ENCODE results near the gene TNRC18.

Gene TNRC18

GRCh38 chr7:5403442-5403841, 20.2 kb downstream of the TNRC18 start:
- DNase-seq (ENCODE audit: low read depth), result no peak

- no peak for DNase-seq (ENCODE audit: low read depth)
Observed at GRCh38 chr7:5397736-5398135, 25.9 kb downstream of the TNRC18 start.

- peak; percentile 75 for DNase-seq (ENCODE audit: low read depth)
Observed at GRCh38 chr7:5396999-5397663, 26.5 kb downstream of the TNRC18 start.

GRCh38 chr7:5396542-5396941, 27.1 kb downstream of the TNRC18 start:
- DNase-seq (ENCODE audit: low read depth), result peak; percentile 34

- no peak for DNase-seq (ENCODE audit: low read depth)
Observed at GRCh38 chr7:5395246-5395645, 28.4 kb downstream of the TNRC18 start.

GRCh38 chr7:5394264-5395105, 29.1 kb downstream of the TNRC18 start:
- no peak for DNase-seq (ENCODE audit: low read depth)

- no peak for DNase-seq (ENCODE audit: low read depth)
Observed at GRCh38 chr7:5393748-5394147, 29.9 kb downstream of the TNRC18 start.

GRCh38 chr7:5393328-5393727, 30.3 kb downstream of the TNRC18 start:
- DNase-seq (ENCODE audit: low read depth), result no peak

GRCh38 chr7:5390918-5391317, 32.7 kb downstream of the TNRC18 start:
- DNase-seq (ENCODE audit: low read depth), result no peak

- no peak for DNase-seq (ENCODE audit: low read depth)
Observed at GRCh38 chr7:5388905-5389433, 34.7 kb downstream of the TNRC18 start.

- DNase-seq (ENCODE audit: low read depth), result no peak
Observed at GRCh38 chr7:5388273-5388901, 35.2 kb downstream of the TNRC18 start.

- DNase-seq (ENCODE audit: low read depth), result no peak
Observed at GRCh38 chr7:5387711-5388245, 35.9 kb downstream of the TNRC18 start.

- no peak for DNase-seq (ENCODE audit: low read depth)
Observed at GRCh38 chr7:5384618-5385017, 39.0 kb downstream of the TNRC18 start.

- no peak for DNase-seq (ENCODE audit: low read depth)
Observed at GRCh38 chr7:5383314-5384098, 40.1 kb downstream of the TNRC18 start.

- DNase-seq (ENCODE audit: low read depth), result no peak
Observed at GRCh38 chr7:5382281-5382892, 41.2 kb downstream of the TNRC18 start.

GRCh38 chr7:5381071-5381772, 42.4 kb downstream of the TNRC18 start:
- DNase-seq (ENCODE audit: low read depth), result no peak

GRCh38 chr7:5380350-5381070, 43.1 kb downstream of the TNRC18 start:
- no peak for DNase-seq (ENCODE audit: low read depth)

- DNase-seq (ENCODE audit: low read depth), result no peak
Observed at GRCh38 chr7:5379546-5379945, 44.1 kb downstream of the TNRC18 start.

GRCh38 chr7:5377816-5378215, 45.8 kb downstream of the TNRC18 start:
- no peak for DNase-seq (ENCODE audit: low read depth)

- DNase-seq (ENCODE audit: low read depth), result no peak
Observed at GRCh38 chr7:5377279-5377678, 46.4 kb downstream of the TNRC18 start.

Data from stimulated activated CD8-positive, alpha-beta memory T cell treated with anti-CD3 and anti-CD28 coated beads, Interleukin-15, amount 100 ng/mL, for 1 hour (primary cell).